Breast epithelium (tissue), 4 donors: ENCODE results near the gene CASS4. TPM values are rescaled to one million over a fixed set of nuclear protein-coding genes. Genes with fewer than 3 reads are reported as not detected.
"Not testable (repeated sequence)": the region's sequence is repeated elsewhere in the genome, so short reads cannot be mapped to it uniquely, and the experiment has no call there.

ENCODE experiments used
- DNase-seq, 2 donors: peaks; one replicate each; pipeline ENCODE4 v3.0.0-alpha.2; 2019; ENCODE audit warnings: low spot score in 2 of 2
- H3K27ac ChIP-seq, 2 donors: fragments of 200-600 bp; sonication (generic) in 1 of 2; one replicate each; pipeline ENCODE4 v1.5.1; 2016 to 2019; ENCODE audit warnings: mild to moderate bottlenecking in 1 of 2
- H3K27me3 ChIP-seq, 2 donors: fragments of 200-600 bp; sonication (generic) in 1 of 2; one replicate each; pipeline versions ENCODE4 v1.5.1 to v1.6.0; 2017 to 2019; ENCODE audit warnings: control low read depth in 1 of 2, mild to moderate bottlenecking in 1 of 2
- H3K36me3 ChIP-seq: fragments of 200-600 bp; one replicate; pipeline ENCODE4 v1.5.1; 2019
- H3K4me1 ChIP-seq, 2 donors: fragments of 200-600 bp; sonication (generic); one replicate each; pipeline ENCODE4 v1.5.1; 2016 to 2019; ENCODE audit warnings: control low read depth in 1 of 2
- H3K4me3 ChIP-seq, 3 donors: fragments of 200-600 bp; sonication (generic); 1 replicate in 2 of 3; 2 replicates in 1 of 3; pipeline ENCODE4 v1.5.1; 2016 to 2019; ENCODE audit warnings: mild to moderate bottlenecking in 3 of 3, moderate library complexity in 2 of 3
- H3K9me3 ChIP-seq, 2 donors: fragments of 200-600 bp; sonication (generic) in 1 of 2; one replicate each; pipeline ENCODE4 v1.5.1; 2016 to 2019; ENCODE audit warnings: control low read depth in 1 of 2
- POLR2A ChIP-seq: fragments of 450-650 bp; IDR thresholded peaks from one replicate; pipeline ENCODE4 v1.6.1; 2016; ENCODE audit warnings: antibody characterized with exemption, mild to moderate bottlenecking, moderate library complexity
- POLR2AphosphoS5 ChIP-seq, 3 donors: sonication (generic); formaldehyde crosslinking; IDR thresholded peaks; one replicate each; pipeline ENCODE4 v1.6.1; 2017; ENCODE audit warnings: antibody characterized with exemption in 3 of 3
- intact Hi-C: fragments of 100-400 bp; cut with DNase I; formaldehyde crosslinking; loops from one replicate; pipeline ENCODE4 v1.15.1; 2023; ENCODE audit warnings: low total_unique reads
- total RNA-seq, 3 donors: library from RNA; depleted of rRNA; stranded (reverse); fragments of >200 nt; gene quantifications; one replicate each; pipeline ENCODE4 v1.1.0, GENCODE V29; 2016
- TF ChIP-seq, protein P1 (sequence below), 3 donors: fragments of 450-650 bp; IDR thresholded peaks; one replicate each; pipeline ENCODE4 v1.5.1; 2016 to 2017; ENCODE audit warnings: antibody characterized with exemption in 3 of 3, mild to moderate bottlenecking in 3 of 3, moderate library complexity in 3 of 3

The CASS4 gene
- total RNA-seq, 3 donors from 2014 or later = 1.6 to 3.4 (median 2.2) TPM

DNA sequence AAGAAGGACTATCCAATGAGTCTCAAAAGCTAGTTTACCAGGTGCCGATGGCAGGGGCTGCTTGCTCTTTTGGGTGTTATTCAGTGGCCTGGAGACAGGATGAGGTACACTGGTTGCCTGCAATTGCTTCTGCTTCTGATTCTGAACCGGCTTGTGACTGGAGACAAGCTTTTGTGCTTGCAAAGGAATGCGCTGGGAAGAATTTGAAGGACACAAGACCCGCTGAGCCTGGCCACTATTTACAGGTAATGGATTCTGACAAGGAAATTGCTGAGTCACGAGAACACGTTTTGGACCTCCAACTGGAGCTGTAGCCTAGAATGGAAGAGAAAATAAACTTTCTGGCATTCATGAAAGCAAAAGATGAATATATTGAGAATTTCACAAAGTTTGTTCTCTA, 25.8 kb upstream of the CASS4 start:
- no peak overlapping the region for H3K27ac ChIP-seq
- TF ChIP-seq, protein P1, sequence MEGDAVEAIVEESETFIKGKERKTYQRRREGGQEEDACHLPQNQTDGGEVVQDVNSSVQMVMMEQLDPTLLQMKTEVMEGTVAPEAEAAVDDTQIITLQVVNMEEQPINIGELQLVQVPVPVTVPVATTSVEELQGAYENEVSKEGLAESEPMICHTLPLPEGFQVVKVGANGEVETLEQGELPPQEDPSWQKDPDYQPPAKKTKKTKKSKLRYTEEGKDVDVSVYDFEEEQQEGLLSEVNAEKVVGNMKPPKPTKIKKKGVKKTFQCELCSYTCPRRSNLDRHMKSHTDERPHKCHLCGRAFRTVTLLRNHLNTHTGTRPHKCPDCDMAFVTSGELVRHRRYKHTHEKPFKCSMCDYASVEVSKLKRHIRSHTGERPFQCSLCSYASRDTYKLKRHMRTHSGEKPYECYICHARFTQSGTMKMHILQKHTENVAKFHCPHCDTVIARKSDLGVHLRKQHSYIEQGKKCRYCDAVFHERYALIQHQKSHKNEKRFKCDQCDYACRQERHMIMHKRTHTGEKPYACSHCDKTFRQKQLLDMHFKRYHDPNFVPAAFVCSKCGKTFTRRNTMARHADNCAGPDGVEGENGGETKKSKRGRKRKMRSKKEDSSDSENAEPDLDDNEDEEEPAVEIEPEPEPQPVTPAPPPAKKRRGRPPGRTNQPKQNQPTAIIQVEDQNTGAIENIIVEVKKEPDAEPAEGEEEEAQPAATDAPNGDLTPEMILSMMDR (IDR thresholded peaks at IDR 0.05) = no peak
- TF ChIP-seq POLR2A (no peak), POLR2AphosphoS5 (IDR thresholded peaks at IDR 0.05) (no peak)
- H3K27me3 ChIP-seq = no peaks in the 10 kb centered on the region
- no peak for DNase-seq
- H3K4me3 ChIP-seq = no peak overlapping the region
- peaks cover 0 to under 1% of the 10 kb centered on the region in 2 donors for H3K4me1 ChIP-seq
- H3K9me3 ChIP-seq = no peaks in the 10 kb centered on the region
- intact Hi-C loops = no loop called here
- no peaks in the 10 kb centered on the region for H3K36me3 ChIP-seq

DNA sequence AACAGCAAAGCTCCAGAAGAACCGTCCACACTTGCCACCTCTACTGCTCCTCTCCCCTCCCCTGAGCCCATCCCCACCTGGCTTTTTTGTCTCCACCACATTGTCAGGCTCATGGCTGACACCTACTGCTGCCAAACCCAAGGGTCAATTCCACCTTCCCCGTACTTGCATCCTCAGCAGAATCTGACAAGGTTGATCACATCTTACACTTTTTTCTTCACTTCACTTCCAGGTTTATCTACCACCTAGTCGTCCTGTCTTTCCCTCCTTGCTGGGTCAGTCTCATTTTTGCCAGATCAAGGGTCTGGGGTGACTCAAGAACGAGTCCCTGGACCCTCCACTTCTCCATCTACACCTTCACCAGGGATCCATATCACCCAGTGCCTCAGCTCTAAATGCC, 23.2 kb upstream of the CASS4 start:
- Histone ChIP-seq H3K27me3 (no peaks in the 10 kb centered on the region), H3K4me1 (peaks cover 0 to 11% of the 10 kb centered on the region in 2 donors), H3K27ac (no peak overlapping the region), H3K4me3 (no peak overlapping the region), H3K9me3 (no peaks in the 10 kb centered on the region), H3K36me3 (no peaks in the 10 kb centered on the region)
- no peak for DNase-seq
- TF ChIP-seq POLR2AphosphoS5 (IDR thresholded peaks at IDR 0.05) (no peak), POLR2A (no peak)
- TF ChIP-seq, protein P1 (IDR thresholded peaks at IDR 0.05) = no peak
- intact Hi-C loops = no loop called here

DNA sequence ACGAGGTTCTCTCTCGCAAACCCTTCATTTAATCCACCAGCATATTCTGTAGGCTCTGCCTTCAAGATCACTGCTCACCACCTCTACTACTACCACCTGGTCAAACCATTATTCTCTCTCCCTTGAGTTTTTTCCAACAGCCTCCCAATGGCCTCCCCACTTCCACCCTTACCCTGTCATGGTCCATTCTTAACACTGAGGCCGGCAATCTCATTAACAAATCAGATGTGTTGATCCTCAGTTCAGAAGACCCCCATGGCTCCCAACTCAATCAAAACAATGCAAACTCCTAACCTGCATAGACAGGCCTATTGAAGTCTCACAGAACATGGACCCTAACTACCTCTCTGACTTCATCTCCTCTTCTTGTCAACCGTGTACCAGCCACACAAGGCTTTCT, 22.3 kb upstream of the CASS4 start:
- no peaks in the 10 kb centered on the region for H3K36me3 ChIP-seq
- H3K4me3 ChIP-seq = no peak overlapping the region
- H3K27me3 ChIP-seq = no peaks in the 10 kb centered on the region
- H3K9me3 ChIP-seq = no peaks in the 10 kb centered on the region
- TF ChIP-seq POLR2A (no peak), POLR2AphosphoS5 (IDR thresholded peaks at IDR 0.05) (no peak)
- TF ChIP-seq, protein P1 (IDR thresholded peaks at IDR 0.05) = no peak
- H3K27ac ChIP-seq = no peak overlapping the region
- peaks cover 0 to 21% of the 10 kb centered on the region in 2 donors for H3K4me1 ChIP-seq
- no peak for DNase-seq
- intact Hi-C loops = no loop called here

DNA sequence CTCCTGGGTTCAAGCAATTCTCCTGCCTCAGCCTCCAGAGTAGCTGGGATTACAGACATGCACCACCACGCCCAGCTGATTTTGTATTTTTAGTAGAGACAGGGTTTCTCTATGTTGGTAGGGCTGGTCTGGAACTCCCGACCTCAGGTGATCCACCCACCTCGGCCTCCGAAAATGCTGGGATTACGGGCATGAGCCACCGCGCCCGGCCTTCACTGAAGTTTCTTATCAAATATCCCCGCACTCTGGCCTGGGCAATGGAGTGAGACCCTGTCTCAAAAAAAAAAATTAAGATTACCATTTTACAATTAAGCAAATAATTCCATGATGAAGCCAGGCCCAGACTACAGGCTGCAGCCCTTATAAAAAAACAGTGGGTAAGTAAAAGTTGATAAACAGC, 21.7 kb upstream of the CASS4 start:
- intact Hi-C loops, DNase-seq: not testable (repeated sequence)

DNA sequence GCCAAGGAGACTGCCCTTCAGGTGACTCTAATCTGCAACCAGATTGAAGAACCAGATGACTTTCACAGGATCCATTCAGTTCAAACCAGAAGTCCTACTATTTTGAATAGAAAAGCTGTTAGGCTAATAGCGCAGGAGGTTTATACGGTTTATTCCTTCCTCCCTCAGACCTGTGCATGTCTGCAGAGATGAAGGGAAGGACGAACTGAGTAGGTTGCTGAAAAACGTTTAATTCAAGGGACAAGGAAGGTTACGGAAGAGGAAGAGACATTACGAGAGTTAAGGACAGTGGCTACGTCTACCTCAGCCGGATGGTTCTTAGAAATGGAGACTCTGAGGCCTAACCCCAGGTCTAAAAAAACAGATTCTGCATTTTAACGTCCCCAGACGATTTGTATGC, 21.0 kb upstream of the CASS4 start:
- Histone ChIP-seq H3K27ac (no peak overlapping the region), H3K4me1 (peaks cover 0 to 24% of the 10 kb centered on the region in 2 donors), H3K27me3 (no peaks in the 10 kb centered on the region), H3K36me3 (no peaks in the 10 kb centered on the region), H3K9me3 (no peaks in the 10 kb centered on the region), H3K4me3 (peak overlapping the region; percentile 77 to 96 (median 85))
- intact Hi-C loops = no loop called here
- no peak for DNase-seq
- TF ChIP-seq POLR2A = no peak
- no peak for TF ChIP-seq POLR2AphosphoS5 (IDR thresholded peaks at IDR 0.05)
- TF ChIP-seq, protein P1 (IDR thresholded peaks at IDR 0.05) = no peak

More for the DNA sequence above, 21.7 kb upstream of the CASS4 start:
- not testable (repeated sequence) for H3K9me3 ChIP-seq, H3K27ac ChIP-seq, H3K36me3 ChIP-seq, H3K27me3 ChIP-seq, H3K4me3 ChIP-seq
- H3K4me1 ChIP-seq = peaks cover 0 to 24% of the 10 kb centered on the region in 2 donors

DNA sequence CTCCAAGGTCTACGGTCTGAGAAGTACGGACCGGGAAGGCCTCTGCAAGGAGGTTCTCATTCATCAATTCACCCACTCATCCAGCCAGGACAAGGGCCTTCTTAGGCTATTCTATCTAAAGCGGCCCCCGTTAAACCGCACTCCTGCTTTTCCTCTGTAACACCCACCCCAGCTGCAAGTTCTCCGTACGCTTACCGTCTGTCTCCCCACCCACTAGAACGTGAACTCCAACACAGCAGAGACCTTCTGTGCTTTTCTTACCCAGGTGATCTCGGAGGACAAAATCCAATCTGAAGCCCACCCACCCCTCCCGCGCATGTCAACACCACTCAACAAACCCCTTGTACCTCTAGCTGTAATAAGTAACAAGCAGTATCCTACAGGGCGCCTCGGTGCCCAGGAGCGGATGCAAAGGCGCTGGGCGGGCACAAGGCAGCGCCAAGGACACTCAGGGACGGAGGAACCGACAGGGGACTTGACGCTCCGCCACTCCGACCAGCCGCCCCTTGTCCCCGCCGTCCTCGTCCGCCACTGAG, 20.4 kb upstream of the CASS4 start:
- intact Hi-C loops = no loop called here
- H3K36me3 ChIP-seq = peaks cover under 1% of the 10 kb centered on the region
- TF ChIP-seq, protein P1 (IDR thresholded peaks at IDR 0.05) = no peak
- no peak for TF ChIP-seq POLR2AphosphoS5 (IDR thresholded peaks at IDR 0.05)
- TF ChIP-seq POLR2A = no peak
- no peaks in the 10 kb centered on the region for H3K27me3 ChIP-seq
- peak overlapping the region; percentile 77 to 96 (median 85) for H3K4me3 ChIP-seq
- peaks cover 0 to 24% of the 10 kb centered on the region in 2 donors for H3K4me1 ChIP-seq
- no peaks in the 10 kb centered on the region for H3K9me3 ChIP-seq
- H3K27ac ChIP-seq = peak overlapping the region; percentile 90 to 96
- DNase-seq = no peak
